GM12865 (cell line): ENCODE measurements around the gene PRR5L.
A peak's percentile ranks its signal among the peaks of the same experiment; 100 is the strongest.

Experiments
- DNase-seq: peaks from one replicate; pipeline ENCODE4 v3.0.0; 2010; ENCODE audit warnings: low read depth
- H3K4me3 ChIP-seq: 2 replicates; pipeline ENCODE4 v1.5.1; 2011; ENCODE audit warnings: mild to moderate bottlenecking, low read depth, low read length, control low read depth
- TF ChIP-seq, protein P1 (sequence below): IDR thresholded peaks from 2 replicates; pipeline ENCODE4 v1.5.1; 2011; ENCODE audit warnings: low read length, control low read depth, low read depth, inconsistent platforms; ENCODE audit not compliant: insufficient read depth; ENCODE audit errors: missing control alignments

PRR5L gene

DNA sequence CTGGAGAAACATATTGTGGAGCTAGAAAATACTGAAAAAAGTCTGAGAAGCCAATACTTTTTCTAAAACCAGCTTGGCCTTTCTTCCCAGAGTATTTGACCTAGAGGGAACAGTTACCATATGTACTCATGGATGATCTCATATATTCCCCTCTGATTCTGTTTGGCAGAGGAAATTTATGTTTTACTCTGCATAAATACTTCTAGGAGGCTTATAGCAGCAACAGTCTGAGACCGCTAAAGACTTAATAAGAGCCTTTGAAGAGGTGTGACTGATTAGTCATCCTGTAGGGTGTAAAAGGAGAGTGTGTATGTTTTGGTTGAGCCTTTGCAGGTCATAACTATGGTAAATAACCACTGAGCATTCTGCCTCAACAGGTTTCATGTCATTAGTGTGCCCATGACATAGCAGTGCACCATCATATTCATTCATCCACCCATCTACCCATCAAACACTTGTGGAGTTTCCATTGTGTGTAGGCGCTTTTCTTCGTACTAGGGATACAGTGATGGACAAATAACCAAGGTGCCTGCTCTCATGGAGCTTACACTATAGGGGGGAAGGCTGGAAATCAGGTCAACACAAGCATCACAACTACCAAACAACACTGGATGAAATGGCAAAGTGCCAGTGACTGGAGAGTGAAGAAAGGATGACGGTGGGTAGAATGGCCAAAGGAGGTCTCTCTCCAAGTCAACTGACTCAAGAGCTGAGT, 169.5 kb downstream of the PRR5L start:
- TF ChIP-seq, protein P1, sequence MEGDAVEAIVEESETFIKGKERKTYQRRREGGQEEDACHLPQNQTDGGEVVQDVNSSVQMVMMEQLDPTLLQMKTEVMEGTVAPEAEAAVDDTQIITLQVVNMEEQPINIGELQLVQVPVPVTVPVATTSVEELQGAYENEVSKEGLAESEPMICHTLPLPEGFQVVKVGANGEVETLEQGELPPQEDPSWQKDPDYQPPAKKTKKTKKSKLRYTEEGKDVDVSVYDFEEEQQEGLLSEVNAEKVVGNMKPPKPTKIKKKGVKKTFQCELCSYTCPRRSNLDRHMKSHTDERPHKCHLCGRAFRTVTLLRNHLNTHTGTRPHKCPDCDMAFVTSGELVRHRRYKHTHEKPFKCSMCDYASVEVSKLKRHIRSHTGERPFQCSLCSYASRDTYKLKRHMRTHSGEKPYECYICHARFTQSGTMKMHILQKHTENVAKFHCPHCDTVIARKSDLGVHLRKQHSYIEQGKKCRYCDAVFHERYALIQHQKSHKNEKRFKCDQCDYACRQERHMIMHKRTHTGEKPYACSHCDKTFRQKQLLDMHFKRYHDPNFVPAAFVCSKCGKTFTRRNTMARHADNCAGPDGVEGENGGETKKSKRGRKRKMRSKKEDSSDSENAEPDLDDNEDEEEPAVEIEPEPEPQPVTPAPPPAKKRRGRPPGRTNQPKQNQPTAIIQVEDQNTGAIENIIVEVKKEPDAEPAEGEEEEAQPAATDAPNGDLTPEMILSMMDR, result no peak
- no peak overlapping the region for H3K4me3 ChIP-seq
- no peak for DNase-seq

DNA sequence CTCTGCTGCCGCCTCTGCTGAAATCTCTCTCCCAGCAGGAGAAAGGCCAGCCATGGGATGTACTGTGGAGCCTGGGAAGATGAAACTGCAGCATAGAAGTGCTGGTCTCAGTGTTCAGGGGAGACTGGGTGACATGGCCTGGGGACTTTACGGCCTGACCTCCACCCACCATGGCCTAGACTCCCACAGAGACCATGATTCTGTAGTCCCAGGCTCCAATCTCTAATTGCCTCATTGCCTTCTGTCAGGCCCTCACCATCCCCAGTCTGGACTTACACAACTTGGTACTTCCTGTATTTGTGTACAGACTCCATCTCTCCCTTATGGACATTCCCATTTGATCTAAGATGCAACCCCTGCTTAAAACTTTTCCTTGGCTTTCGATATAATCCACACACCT, 170.9 kb downstream of the PRR5L start:
- TF ChIP-seq, protein P1, result no peak
- no peak for DNase-seq
- no peak overlapping the region for H3K4me3 ChIP-seq

DNA sequence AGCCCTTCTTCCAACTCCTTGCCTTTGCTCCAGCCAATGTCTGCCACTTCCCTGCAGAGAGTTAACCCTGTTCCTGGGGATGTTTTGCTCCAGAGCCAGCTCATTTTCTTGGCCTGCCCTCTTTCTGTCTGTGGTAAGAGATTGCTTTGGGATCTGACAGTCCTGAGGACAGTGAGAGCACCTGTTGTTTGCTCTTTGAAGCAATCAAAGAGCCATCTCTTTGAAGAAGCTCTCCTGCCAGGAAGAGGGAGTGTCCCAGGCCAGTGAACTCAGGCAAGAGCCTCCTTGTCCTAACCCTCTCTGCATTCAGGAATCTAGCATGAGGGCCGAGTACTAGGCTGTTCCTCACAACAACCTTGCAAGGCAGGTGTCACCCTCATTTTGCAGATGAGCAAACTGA, 171.8 kb downstream of the PRR5L start:
- TF ChIP-seq, protein P1, result no peak
- H3K4me3 ChIP-seq, result no peak overlapping the region
- no peak for DNase-seq

DNA sequence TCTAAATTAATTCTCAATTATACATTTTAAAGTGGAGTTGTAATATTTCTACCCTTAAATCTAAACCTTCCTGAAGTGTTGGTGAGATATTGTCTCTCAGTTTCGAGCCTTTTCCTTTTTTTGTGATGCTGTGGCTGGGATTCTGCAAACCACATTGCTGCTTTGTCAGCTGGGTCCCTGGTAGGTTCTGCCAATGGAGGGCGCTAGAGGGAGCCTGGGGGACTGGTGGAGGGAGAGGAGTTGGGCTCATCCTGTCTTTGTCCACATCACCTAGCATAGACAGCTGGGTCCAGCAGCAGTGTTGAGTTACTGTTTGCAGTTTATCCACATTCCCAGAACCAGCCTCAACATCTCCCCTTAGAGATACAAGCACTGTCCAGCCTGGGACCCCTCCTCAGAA, 173.0 kb downstream of the PRR5L start:
- DNase-seq, result no peak
- TF ChIP-seq, protein P1, result peak; percentile 16
- H3K4me3 ChIP-seq, result no peak overlapping the region

DNA sequence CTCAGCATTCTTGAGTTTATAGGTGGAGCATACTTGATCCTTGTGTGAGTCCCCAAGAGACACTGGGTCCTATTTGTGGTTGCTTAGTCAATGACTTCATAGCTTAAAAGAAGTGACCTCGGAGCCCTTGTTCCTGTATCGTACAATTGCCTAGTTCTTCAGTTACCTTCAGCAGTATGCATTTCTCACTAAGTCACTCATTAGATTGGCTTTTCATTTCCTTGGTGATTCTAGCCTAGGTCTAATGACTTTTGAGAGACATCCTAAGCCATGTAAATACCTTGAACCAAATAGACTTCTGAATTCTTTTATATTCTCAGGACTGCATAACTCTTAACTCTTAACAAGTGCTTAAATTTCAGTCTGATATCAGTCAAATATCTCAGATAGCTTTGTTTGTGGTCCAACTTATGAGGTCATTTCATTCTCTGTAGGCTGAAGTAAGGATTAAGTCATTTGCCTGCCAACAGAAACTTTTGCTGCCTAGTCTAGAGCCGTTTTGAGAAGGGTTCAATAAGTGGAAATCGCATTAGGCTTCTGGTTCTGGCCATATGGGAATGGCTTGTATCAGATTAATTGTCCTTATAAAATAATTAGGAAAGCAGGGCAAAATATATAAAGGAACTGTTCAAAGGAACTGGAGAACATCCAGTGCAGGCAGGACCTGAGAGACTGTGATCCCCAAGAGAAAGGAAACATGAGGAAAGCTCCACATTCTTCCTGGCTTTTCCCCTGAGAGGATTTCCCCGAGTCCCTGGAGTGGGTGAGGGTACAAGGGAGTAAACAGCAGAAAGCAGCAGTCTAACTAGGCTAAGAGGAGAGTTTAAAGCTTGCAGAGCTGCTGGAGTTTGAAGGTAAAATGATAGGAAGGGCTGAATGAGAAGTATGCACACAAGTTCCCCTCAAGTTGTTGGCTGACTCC, 174.1 kb downstream of the PRR5L start:
- TF ChIP-seq, protein P1, result no peak
- no peak for DNase-seq
- H3K4me3 ChIP-seq, result no peak overlapping the region

DNA sequence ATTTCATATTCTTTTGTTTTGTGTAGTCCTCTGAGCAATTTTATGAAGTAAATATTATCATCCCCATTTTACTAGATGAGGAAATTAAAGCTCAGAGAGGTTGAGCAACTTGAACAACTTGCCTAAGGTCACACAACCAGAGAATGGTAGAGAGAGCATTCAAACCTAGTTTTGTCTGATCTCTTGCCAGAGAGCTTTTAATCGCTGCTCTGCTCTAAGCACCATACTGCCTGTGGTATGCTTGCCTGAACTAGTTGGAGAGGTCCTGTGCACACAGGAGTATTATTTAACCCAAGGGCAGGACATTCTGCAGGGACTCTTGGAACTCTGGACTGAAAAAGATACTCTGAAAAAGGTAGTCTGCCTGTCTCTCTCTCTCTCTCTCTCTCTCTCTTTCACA, 175.5 kb downstream of the PRR5L start:
- H3K4me3 ChIP-seq, result no peak overlapping the region
- TF ChIP-seq, protein P1, result no peak
- no peak for DNase-seq
